ENCODE results near the gene CA4. TPM values are rescaled to one million over a fixed set of nuclear protein-coding genes. Genes with fewer than 3 reads are reported as not detected.
"Not testable (repeated sequence)": the region's sequence is repeated elsewhere in the genome, so short reads cannot be mapped to it uniquely, and the experiment has no call there.

The CA4 gene
- total RNA-seq (0.42 TPM), polyA plus RNA-seq (5.7 TPM)

DNA sequence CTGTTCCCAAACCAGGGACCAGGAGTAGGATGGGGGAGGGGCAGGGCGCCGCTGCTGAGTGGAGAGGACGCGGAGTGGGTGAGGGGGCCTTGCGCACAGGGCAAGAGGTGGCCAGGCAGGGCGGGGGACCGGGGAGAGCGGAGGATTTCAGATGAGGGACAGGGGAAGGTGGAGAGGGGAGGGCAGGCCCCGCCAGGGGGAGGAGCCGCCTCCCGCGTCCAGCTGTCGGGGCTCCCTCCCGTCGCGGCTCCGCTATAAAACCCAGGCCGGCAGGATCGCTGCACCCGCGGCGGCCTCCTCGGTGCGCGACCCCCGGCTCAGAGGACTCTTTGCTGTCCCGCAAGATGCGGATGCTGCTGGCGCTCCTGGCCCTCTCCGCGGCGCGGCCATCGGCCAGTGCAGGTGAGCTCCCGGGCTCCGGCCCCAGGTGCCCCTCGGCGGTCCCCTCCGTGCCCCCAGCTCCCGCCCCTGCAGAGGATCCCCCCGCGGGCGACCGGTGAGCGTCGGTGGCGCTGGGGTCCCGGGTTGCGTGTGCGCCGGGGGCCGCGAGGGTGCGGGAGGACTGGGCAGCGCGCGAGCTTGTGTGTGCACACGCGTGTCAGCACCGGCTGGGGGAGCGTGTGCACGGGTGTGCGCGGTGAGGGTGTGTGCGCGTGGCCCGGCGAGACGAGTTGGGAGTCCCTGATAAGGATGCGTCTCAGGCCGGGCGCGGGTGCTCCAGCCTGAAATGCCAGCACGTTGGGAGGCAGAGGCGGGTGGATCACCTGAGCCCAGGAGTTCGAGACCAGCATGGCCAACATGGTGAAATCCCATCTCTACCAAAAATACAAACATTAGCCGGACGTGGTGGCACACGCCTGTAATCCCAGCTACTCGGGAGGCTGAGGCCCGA is at the start of gene CA4:
Gene CA4 (plus strand): TSS at position 283 of the 892 bp plus-strand sequence. CDS start 62 bp downstream, at position 345.
- 2% methylated on average over 81 of the region's 81 CpGs for WGBS
- DNase-seq (ENCODE audit: extremely low spot score): no peak
- Histone ChIP-seq H3K27ac (ENCODE audit: low read depth) (no peak within 1 kb of the TSS), H3K4me1 (ENCODE audit: insufficient read depth) (no peaks in the 10 kb centered on the region), H3K36me3 (ENCODE audit: insufficient read depth) (no peaks in the 10 kb centered on the region), H3K4me3 (ENCODE audit: low read depth, low read length) (peak within 1 kb of the TSS; percentile 29)

DNA sequence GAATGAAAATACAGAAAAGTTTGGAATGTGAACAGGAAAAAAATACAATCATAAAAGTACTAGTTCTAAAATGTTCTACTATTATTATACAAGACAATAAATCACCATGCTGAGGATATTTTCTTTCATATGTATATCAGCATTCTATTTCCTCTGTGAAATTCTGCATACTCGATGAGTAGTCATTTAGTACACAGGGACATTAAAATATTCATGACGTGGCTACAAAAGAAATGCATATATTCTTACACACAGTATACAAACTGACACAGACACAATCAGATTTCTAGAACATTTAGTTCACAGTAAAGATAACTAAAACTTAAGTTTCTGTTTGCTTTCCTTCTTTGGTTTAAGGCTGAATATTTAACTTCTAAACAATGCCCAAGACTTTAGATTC is 49.2 kb upstream of the CA4 start:
- not testable (repeated sequence) for H3K27ac ChIP-seq (ENCODE audit: low read depth); H3K4me3 ChIP-seq (ENCODE audit: low read depth, low read length); H3K4me1 ChIP-seq (ENCODE audit: insufficient read depth); H3K36me3 ChIP-seq (ENCODE audit: insufficient read depth); DNase-seq (ENCODE audit: extremely low spot score)
- WGBS: 57% methylated on average over 1 of the region's 2 CpGs

DNA sequence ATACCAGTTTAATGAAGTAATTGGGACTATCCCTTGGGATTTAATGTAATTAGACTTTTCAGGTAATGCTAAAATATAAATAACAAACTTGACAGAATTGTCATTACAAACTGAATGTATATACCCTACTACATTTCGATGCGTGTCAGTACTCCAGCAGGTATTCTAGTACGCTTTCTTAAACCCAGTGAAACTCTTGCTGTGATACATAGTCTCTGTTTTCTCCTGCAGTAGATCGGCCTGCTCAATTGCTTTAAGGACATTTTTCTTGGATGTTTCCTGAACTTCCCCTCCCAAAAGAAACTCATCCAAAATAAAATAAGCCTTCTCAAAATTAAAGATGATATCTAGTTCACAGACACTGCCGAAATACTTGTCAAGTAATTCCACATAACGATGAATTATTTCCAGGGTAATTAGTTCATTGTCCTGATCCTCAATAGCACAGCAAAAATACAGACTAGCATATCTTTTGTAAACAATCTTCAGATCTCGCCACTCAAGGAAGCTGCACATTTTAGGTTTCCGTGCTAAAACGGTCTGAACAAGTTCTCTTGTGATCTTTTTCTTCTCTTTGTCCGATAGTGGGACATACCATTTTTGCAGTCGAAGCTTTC is 47.6 kb upstream of the CA4 start:
- not testable (repeated sequence) for H3K36me3 ChIP-seq (ENCODE audit: insufficient read depth); DNase-seq (ENCODE audit: extremely low spot score); H3K4me1 ChIP-seq (ENCODE audit: insufficient read depth); H3K4me3 ChIP-seq (ENCODE audit: low read depth, low read length); H3K27ac ChIP-seq (ENCODE audit: low read depth)
- WGBS: 43% methylated on average over 11 of the region's 11 CpGs

DNA sequence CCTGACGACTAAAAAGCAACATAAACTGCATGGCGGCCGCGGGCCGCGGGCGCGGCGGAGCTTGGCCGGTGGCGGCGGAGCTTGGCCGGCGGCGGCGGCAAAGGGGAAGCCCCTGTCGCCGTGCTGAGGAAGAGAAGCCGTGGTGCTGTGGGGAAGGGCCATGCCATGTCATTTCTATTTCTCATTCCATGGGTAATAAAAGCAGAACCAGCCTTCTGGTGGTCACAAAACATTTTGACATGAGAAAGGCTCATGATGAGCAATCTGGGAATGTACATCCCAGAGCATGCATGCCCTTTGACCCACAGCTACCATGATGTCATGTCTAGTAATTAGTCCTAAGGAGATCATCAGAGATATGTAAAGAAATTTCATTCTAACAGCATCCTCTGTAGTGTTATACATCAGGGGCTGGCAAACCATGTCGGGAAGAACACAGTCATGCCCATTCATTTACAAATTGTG is 47.1 kb upstream of the CA4 start:
- no peak for DNase-seq (ENCODE audit: extremely low spot score)
- H3K4me3 ChIP-seq (ENCODE audit: low read depth, low read length): no peak overlapping the region
- H3K4me1 ChIP-seq (ENCODE audit: insufficient read depth): no peaks in the 10 kb centered on the region
- H3K36me3 ChIP-seq (ENCODE audit: insufficient read depth): no peaks in the 10 kb centered on the region
- 25% methylated on average over 20 of the region's 20 CpGs for WGBS
- no peak overlapping the region for H3K27ac ChIP-seq (ENCODE audit: low read depth)

DNA sequence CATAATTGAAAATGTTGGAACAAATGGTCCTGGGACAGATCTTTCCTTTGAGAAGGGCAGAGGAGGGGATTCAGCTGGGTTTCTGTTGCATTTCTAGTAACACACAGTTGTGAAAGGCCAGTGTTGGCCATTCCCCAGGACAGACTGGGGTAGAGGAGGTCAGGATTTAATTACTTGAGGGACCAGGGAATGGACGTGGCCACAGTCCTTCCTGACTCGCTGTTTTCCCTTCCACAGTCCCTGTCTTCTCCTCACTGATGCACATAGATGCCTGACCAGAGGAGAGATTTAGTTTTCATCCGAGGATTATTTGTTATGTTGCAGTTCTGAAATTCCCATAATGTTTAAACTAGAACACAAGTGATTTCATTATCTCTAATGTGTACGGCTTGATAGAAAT is 45.8 kb upstream of the CA4 start:
- H3K27ac ChIP-seq (ENCODE audit: low read depth): no peak overlapping the region
- H3K4me1 ChIP-seq (ENCODE audit: insufficient read depth): no peaks in the 10 kb centered on the region
- 84% methylated on average over 4 of the region's 4 CpGs for WGBS
- no peaks in the 10 kb centered on the region for H3K36me3 ChIP-seq (ENCODE audit: insufficient read depth)
- no peak overlapping the region for H3K4me3 ChIP-seq (ENCODE audit: low read depth, low read length)
- no peak for DNase-seq (ENCODE audit: extremely low spot score)

DNA sequence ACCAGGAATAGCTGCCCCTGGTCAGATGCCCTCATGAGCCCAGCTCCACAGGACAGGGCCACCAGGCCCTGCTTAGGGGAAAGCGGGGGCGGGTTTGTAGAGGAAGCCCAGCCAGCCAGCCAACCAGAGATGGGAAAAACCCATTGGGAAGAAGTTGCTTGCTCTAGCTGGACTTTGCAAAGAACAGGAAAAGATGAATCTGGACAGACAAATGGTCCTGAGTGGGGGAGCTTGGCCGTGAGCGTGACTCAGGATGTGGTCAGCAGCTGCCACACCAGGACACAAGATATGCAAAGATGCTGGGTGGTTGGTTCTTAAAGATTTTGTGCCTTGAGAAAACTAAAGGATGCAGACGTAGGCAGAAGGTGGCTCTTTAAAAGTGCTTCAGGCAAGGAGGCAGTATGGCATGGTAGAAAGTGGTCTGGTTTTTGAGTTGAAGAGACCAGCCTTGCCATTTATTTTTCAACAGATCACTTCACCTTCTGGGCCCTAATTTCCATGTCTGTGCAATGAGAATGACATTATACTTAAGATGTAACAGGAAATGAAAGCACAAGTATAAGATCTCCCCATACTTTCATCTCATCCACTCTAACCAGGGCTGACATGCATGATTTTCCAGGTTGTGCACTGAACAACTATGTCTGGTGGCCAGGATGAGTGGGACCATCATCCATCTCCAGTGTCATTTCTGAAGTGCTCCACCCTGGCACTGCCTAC is 43.3 kb upstream of the CA4 start:
- Histone ChIP-seq H3K36me3 (ENCODE audit: insufficient read depth) (no peaks in the 10 kb centered on the region), H3K27ac (ENCODE audit: low read depth) (no peak overlapping the region), H3K4me1 (ENCODE audit: insufficient read depth) (no peaks in the 10 kb centered on the region), H3K4me3 (ENCODE audit: low read depth, low read length) (no peak overlapping the region)
- DNase-seq (ENCODE audit: extremely low spot score): no peak
- whole genome bisulfite sequencing: 90% methylated on average over 5 of the region's 5 CpGs

DNA sequence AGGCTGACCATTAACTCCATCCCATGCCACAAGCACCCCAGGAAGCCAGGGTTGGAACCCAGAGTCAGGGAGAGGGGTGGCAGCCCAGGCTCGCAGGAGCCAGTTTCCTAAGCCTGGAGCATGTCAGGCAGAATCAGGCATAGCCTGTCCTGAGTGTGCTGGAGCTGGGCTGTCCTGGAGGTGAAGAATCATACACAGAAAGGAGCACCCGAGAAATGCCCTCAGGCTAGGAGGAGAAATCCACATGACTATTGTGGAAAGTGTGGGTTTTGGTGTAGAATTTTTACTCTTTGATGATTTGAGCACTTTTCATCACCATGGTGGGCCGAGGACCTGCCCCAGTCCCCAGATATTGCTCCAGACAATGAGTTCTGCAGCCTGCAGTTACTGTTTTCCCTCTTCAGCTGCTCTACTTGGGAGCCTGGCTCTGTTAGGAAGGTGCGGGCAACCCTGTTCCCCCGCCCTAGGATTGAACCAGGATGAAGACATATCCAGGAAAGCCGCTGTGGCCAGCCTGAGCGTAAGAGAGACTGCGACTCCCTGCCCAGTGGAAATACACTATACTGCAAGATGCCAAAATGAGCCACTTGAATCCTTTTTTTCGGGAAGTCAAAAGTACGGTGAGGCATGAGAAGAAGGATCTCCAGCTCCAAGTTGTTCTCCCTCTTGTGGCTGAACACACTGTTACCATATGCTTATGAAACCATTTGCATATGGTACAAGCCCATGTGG is 42.1 kb upstream of the CA4 start:
- Histone ChIP-seq H3K4me1 (ENCODE audit: insufficient read depth) (no peaks in the 10 kb centered on the region), H3K4me3 (ENCODE audit: low read depth, low read length) (no peak overlapping the region), H3K36me3 (ENCODE audit: insufficient read depth) (no peaks in the 10 kb centered on the region), H3K27ac (ENCODE audit: low read depth) (no peak overlapping the region)
- 76% methylated on average over 10 of the region's 10 CpGs for WGBS
- no peak for DNase-seq (ENCODE audit: extremely low spot score)

DNA sequence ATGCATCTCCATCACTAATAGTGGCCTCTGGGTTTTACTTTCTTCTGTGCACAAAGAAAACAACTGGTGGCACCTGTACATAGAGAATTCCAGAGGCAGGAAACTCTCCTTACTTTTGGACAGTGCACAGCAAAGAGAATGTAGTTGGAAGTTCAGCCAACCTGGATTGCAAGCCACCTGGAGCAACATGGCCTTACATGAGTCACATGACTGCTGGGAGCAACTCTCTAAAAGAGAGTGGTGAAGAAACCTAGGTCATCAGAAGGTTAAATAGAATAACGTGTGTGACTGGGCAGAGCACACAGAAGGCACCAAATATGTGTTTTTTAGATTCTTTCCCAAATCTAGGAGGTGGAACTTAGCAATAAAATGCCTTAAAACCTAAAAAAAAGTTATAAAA is 41.5 kb upstream of the CA4 start:
- H3K27ac ChIP-seq (ENCODE audit: low read depth); DNase-seq (ENCODE audit: extremely low spot score); H3K36me3 ChIP-seq (ENCODE audit: insufficient read depth); H3K4me3 ChIP-seq (ENCODE audit: low read depth, low read length); H3K4me1 ChIP-seq (ENCODE audit: insufficient read depth): not testable (repeated sequence)
- WGBS: 40% methylated on average over 1 of the region's 1 CpG

DNA sequence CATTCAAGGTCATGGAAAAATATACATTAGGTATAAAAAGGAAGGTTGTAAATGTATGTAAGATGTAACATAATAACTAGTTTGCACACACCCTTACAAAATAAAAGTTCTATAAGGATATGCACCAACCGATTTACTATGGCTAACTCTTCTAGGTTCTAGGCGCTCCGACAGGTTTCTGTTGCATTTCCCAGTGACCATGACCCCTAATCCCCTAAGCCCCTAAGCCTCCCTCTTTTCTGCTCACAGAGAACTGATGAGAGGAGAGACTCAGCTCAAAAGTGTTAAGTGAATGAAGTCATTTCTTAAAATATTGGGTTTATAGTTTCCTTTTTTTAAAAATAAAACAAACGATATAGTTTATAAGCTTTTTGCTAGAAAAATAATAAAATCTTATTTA is 41.1 kb upstream of the CA4 start:
- no peaks in the 10 kb centered on the region for H3K36me3 ChIP-seq (ENCODE audit: insufficient read depth)
- DNase-seq (ENCODE audit: extremely low spot score): no peak
- whole genome bisulfite sequencing: 51% methylated on average over 4 of the region's 4 CpGs

DNA sequence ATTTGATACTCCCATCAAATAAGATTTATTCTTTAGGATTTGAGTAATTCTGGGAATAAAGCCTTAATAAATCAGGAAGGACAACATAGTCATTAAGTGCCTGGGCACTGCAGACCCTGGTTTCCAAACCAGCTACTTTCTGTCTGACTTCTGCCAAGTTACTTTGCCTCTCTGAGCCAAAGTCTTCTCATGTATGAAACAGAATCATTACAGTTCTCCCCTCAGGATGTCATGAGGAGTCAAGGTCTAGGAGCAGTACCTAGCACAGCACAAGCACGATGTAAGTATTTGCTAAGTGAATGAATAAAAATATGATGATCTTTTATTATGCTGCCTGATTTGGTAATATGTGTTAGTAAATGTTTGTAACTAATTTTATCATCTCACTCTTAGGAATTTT is 40.6 kb upstream of the CA4 start:
- Histone ChIP-seq H3K27ac (ENCODE audit: low read depth) (no peak overlapping the region), H3K36me3 (ENCODE audit: insufficient read depth) (no peaks in the 10 kb centered on the region), H3K4me1 (ENCODE audit: insufficient read depth) (no peaks in the 10 kb centered on the region), H3K4me3 (ENCODE audit: low read depth, low read length) (no peak overlapping the region)
- 74% methylated on average over 1 of the region's 1 CpG for WGBS
- no peak for DNase-seq (ENCODE audit: extremely low spot score)

More for the DNA sequence above, 41.1 kb upstream of the CA4 start:
- H3K4me1 ChIP-seq (ENCODE audit: insufficient read depth): no peaks in the 10 kb centered on the region
- no peak overlapping the region for H3K27ac ChIP-seq (ENCODE audit: low read depth)
- H3K4me3 ChIP-seq (ENCODE audit: low read depth, low read length): no peak overlapping the region

DNA sequence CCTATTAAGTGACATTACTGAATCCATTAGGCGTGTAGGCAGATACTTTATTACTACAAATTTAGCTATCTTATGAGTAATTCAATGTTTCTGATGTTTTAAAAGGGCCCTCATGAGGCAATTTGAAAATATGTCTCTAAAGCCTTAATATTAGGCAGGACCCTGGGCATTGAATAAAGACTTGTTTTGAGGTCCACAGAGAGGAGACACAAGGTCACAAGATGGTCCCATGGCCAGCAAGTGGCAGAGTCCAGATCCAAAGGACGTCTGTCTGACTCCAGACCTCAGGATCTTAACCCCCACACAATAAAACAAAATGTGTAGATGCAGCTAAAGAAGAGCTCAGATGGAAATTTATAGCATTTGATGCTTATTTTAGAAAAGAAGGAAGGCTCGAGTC is 39.2 kb upstream of the CA4 start:
- no peaks in the 10 kb centered on the region for H3K36me3 ChIP-seq (ENCODE audit: insufficient read depth)
- H3K4me1 ChIP-seq (ENCODE audit: insufficient read depth): no peaks in the 10 kb centered on the region
- H3K27ac ChIP-seq (ENCODE audit: low read depth): no peak overlapping the region
- no peak overlapping the region for H3K4me3 ChIP-seq (ENCODE audit: low read depth, low read length)
- no peak for DNase-seq (ENCODE audit: extremely low spot score)
- WGBS: 60% methylated on average over 3 of the region's 3 CpGs

DNA sequence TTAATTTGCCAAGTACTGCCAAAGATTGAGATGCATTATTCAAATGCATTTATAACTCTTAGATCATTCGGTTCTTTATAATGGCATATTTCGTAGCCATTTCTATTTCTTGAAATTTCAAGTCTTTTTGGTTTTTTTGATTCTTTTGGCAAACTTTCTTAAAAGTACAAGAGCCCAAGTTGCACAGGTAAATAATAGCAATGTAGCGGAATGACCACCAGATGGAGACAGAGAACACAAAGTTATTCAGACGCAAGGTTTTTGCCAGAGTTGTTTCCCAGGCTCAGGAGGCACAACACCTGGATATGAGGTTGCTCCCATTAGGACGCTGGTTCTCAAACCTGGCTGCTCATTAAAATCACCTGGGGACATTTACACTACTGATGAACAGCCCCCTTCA is 38.1 kb upstream of the CA4 start:
- WGBS: 0% methylated on average over 2 of the region's 5 CpGs
- DNase-seq (ENCODE audit: extremely low spot score): not testable (repeated sequence)

DNA sequence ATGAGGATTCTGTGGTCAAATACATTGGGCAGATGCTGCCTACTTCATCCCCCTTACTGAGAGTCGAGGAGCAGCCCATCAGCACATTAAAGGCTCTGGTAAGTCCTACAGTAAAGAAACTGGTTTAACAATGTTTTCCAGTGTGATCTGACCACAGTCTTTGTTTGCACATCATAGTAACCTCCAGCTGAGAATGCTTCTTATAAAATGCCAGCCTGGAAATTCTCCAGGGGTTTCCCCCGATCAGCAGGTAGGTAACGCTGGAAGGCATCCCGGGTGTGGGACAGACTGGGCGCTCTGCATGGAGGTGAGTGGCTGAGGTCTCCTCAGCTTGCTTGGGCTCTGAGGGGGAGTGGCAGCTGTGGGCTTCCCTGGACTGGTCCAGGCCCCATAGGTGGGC is 34.4 kb upstream of the CA4 start:
- no CpG with 5 or more reads among the region's 5 CpGs for WGBS

More for the DNA sequence above, 38.1 kb upstream of the CA4 start:
- not testable (repeated sequence) for H3K4me1 ChIP-seq (ENCODE audit: insufficient read depth); H3K36me3 ChIP-seq (ENCODE audit: insufficient read depth); H3K27ac ChIP-seq (ENCODE audit: low read depth); H3K4me3 ChIP-seq (ENCODE audit: low read depth, low read length)

More for the DNA sequence above, 34.4 kb upstream of the CA4 start:
- not testable (repeated sequence) for DNase-seq (ENCODE audit: extremely low spot score); H3K27ac ChIP-seq (ENCODE audit: low read depth); H3K4me1 ChIP-seq (ENCODE audit: insufficient read depth); H3K4me3 ChIP-seq (ENCODE audit: low read depth, low read length); H3K36me3 ChIP-seq (ENCODE audit: insufficient read depth)

Measured in urinary bladder (tissue), 4 donors.